Uterus (tissue), 2 donors: ENCODE data around the gene SLC34A3.

Experiments
- CTCF ChIP-seq, 4 experiments: fragments of 200-600 bp in 2 of 4; fragments of 450-650 bp in 2 of 4; sonication (generic) in 2 of 4; IDR thresholded peaks; one replicate each; pipeline ENCODE4 v1.5.1; 2016 to 2019; ENCODE audit warnings: antibody characterized with exemption in 4 of 4, mild to moderate bottlenecking in 2 of 4, moderate library complexity in 1 of 4
- POLR2A ChIP-seq, 2 donors: fragments of 450-650 bp; IDR thresholded peaks; one replicate each; pipeline ENCODE4 v1.6.1; 2016; ENCODE audit warnings: antibody characterized with exemption in 2 of 2, mild to moderate bottlenecking in 1 of 2, moderate library complexity in 1 of 2

GRCh38 chr9:137221506-137222111 is 9.1 kb upstream of the SLC34A3 start:
- TF ChIP-seq CTCF (IDR thresholded peaks at IDR 0.05) (no peak), POLR2A (IDR thresholded peaks at IDR 0.05) (no peak)
